ENCODE results near the gene DUSP22. TPM values are rescaled to one million over a fixed set of nuclear protein-coding genes. Genes with fewer than 3 reads are reported as not detected.

Gene DUSP22
- total and polyA plus RNA-seq, 3 experiments from 2014 or later, result 24.4 to 38.5 (median 25.3) TPM

DNA sequence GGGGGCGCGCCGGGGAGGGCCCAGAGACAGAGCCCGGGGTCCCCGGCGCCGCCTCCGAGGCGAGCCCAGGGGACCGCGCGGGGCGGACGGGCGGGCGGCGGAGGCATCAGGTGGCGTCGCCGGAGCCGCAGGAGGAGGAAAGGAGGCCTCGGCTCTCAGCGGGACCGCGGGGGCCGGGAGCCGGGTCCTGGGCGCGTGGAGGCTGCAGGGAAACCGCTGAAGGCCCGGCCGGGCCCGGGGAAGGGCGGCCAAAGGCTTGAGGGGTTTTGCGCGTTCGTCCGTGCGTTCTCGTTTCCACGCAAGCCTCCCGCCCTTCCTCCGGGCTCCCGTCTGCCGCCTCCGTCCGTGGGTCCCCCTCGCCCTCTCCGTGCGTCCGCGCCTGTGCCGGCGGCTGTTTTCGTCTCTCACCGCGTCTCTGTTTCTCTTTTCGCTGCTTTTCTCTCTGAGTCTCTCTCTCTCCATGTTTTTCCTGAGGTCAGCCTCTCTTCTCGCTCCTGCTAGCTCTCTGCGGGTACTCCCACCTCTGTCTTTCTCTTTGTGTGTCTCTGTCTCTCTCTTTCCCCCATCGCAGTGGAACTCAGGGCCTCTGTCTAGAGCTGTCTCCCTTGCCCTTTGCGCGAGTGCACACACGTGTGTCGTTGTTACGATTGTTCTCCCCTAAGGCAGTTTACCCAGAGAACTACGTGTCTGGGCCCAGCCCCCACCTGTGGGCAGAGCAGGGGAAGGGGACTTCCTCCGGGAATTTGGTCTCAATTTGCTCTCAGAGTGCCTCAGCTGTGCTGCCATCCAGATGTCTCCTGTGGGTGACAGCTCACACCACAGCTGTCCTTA lies 101.3 kb downstream of the DUSP22 start:
- Mint-ChIP-seq H3K4me1 (peaks cover 24 to 40% (median 38%) of the 10 kb centered on the region in 3 donors), H3K27me3 (peaks cover 0 to 6% of the 10 kb centered on the region in 2 donors), H3K9me3 (no peaks in the 10 kb centered on the region), H3K27ac (peak overlapping the region in 7 of 8 donors; percentile 40 to 86 (median 61)), H3K4me3 (peak overlapping the region; percentile 91 to 99 (median 94)), H3K36me3 (peaks cover 0 to 45% (median 0%) of the 10 kb centered on the region in 3 donors)
- ChIA-PET CTCF (interaction anchor here (0.7 to 4.7 kb wide), 4 partner anchors 9 to 203 kb away, joined by 3 to 27 read pairs (median 6); no protein-coding TSS in a partner anchor), POLR2A (no interaction called here)
- Histone ChIP-seq H3K27me3 (ENCODE audit: insufficient read depth, low read length, poor library complexity, severe bottlenecking) (no peaks in the 10 kb centered on the region), H3K9me3 (ENCODE audit: low read length) (no peaks in the 10 kb centered on the region), H3K4me3 (ENCODE audit: low read length) (peak overlapping the region; percentile 79), H3K27ac (ENCODE audit: low read depth, low read length) (no peak overlapping the region), H3K4me1 (ENCODE audit: insufficient read depth, low read length) (peaks cover 28% of the 10 kb centered on the region), H3K36me3 (ENCODE audit: insufficient read depth, low read length) (no peaks in the 10 kb centered on the region)
- no peak for DNase-seq

DNA sequence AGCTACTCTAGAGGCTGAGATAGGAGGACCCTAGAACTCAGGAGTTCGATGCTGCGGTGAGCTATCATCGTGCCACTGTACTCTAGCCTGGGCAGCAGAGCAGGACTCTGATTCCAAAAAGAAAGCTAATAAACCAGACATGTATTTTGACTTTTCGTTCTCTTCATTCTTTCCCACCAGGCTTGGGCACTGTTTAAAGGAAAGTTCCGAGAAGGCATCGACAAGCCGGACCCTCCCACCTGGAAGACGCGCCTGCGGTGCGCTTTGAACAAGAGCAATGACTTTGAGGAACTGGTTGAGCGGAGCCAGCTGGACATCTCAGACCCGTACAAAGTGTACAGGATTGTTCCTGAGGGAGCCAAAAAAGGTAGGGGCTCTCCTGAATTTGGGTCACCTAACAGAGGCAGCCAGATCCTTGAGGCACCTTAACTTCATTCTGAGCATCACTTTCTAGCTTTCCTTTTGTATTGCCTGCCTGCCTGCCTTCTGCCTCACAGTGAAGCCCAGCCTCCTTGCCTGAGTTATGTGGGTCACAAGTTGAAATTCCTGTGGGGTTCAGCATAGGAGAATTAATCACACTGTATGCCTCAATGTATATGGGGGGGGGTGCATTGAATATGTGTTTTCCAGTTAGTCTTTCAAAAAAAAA lies 102.5 kb downstream of the DUSP22 start:
- Histone ChIP-seq H3K36me3 (ENCODE audit: insufficient read depth, low read length) (no peaks in the 10 kb centered on the region), H3K9me3 (ENCODE audit: low read length) (no peaks in the 10 kb centered on the region), H3K4me1 (ENCODE audit: insufficient read depth, low read length) (peaks cover 26% of the 10 kb centered on the region), H3K27ac (ENCODE audit: low read depth, low read length) (no peak overlapping the region), H3K4me3 (ENCODE audit: low read length) (no peak overlapping the region), H3K27me3 (ENCODE audit: insufficient read depth, low read length, poor library complexity, severe bottlenecking) (no peaks in the 10 kb centered on the region)
- ChIA-PET POLR2A (no interaction called here), CTCF (interaction anchor here (0.9 to 4.7 kb wide), 2 partner anchors 49 to 205 kb away, joined by 3 to 27 read pairs; no protein-coding TSS in a partner anchor)
- peaks cover 0 to 54% (median 0%) of the 10 kb centered on the region in 3 donors for H3K36me3 Mint-ChIP-seq
- no peak overlapping the region for H3K27ac Mint-ChIP-seq
- DNase-seq, result no peak
- H3K4me3 Mint-ChIP-seq, result peak overlapping the region in 6 of 7 donors; percentile 5 to 86 (median 28)
- peaks cover 0 to 6% of the 10 kb centered on the region in 2 donors for H3K27me3 Mint-ChIP-seq
- H3K9me3 Mint-ChIP-seq, result no peaks in the 10 kb centered on the region
- H3K4me1 Mint-ChIP-seq, result peaks cover 25 to 42% (median 41%) of the 10 kb centered on the region in 3 donors

DNA sequence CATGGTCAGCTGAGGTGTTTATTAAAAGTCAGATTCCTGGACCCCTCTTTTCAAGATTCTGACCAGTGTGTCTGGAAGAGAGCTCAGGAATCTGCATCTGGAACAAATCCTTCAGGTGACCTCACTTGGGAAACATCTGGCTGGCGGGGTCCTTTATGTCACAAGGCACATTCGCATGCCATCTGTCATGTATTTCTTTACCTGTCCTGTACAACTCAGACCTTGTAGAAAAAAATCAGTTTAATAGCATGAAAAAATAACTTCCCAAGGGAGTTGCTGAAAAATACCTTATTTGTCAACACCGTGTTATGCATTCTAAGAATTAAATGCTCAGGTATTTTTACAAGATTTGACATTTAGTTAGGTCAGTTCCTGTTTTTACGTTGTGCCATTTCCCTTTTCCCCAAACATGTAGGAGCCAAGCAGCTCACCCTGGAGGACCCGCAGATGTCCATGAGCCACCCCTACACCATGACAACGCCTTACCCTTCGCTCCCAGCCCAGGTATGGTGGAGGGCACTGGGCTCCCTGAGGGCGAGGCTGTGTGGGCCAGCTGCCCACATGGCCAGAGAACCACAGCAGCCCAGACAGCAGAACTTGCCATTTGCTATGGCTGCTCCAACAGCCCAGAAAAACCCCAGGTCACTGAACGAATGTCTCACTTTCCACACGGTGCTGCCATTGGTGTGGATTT lies 103.3 kb downstream of the DUSP22 start:
- H3K36me3 Mint-ChIP-seq, result peaks cover 0 to 61% (median 0%) of the 10 kb centered on the region in 3 donors
- no peaks in the 10 kb centered on the region for H3K9me3 Mint-ChIP-seq
- Histone ChIP-seq H3K27ac (ENCODE audit: low read depth, low read length) (no peak overlapping the region), H3K36me3 (ENCODE audit: insufficient read depth, low read length) (no peaks in the 10 kb centered on the region), H3K9me3 (ENCODE audit: low read length) (no peaks in the 10 kb centered on the region), H3K27me3 (ENCODE audit: insufficient read depth, low read length, poor library complexity, severe bottlenecking) (no peaks in the 10 kb centered on the region), H3K4me1 (ENCODE audit: insufficient read depth, low read length) (peaks cover 23% of the 10 kb centered on the region), H3K4me3 (ENCODE audit: low read length) (no peak overlapping the region)
- no peak overlapping the region for H3K27ac Mint-ChIP-seq
- no peak for DNase-seq
- peaks cover 0 to 6% of the 10 kb centered on the region in 2 donors for H3K27me3 Mint-ChIP-seq
- CTCF ChIA-PET, result interaction anchor here (4.7 kb wide), 1 partner anchor 205 kb away, joined by 27 read pairs; no protein-coding TSS in a partner anchor
- H3K4me3 Mint-ChIP-seq, result peak overlapping the region in 1 of 7 donors; percentile 40
- peaks cover 24 to 40% (median 39%) of the 10 kb centered on the region in 3 donors for H3K4me1 Mint-ChIP-seq
- POLR2A ChIA-PET, result no interaction called here

DNA sequence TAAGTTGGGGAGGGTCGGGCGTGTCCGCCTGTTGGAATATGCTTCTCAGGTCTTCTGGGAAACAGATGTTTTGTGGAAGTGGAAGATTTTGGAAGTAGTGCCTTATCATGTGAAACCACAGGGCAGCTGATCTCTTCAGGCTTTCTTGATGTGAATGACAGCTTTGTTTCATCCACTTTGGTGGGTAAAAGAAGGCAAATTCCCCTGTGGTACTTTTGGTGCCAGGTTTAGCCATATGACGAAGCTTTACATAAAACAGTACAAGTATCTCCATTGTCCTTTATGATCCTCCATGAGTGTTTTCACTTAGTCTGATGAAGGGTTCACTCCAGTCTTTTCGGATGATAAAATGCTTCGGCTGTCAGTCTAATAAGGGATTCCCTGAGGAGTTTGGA lies 103.8 kb downstream of the DUSP22 start:
- Mint-ChIP-seq H3K27ac (no peak overlapping the region), H3K36me3 (peaks cover 0 to 63% (median 0%) of the 10 kb centered on the region in 3 donors), H3K4me3 (peak overlapping the region in 1 of 7 donors; percentile 40), H3K4me1 (peaks cover 20 to 35% (median 34%) of the 10 kb centered on the region in 3 donors), H3K27me3 (peaks cover 0 to 2% of the 10 kb centered on the region in 2 donors), H3K9me3 (no peaks in the 10 kb centered on the region)
- no peak overlapping the region for H3K27ac ChIP-seq (ENCODE audit: low read depth, low read length)
- H3K4me1 ChIP-seq (ENCODE audit: insufficient read depth, low read length), result peaks cover 18% of the 10 kb centered on the region
- no peak overlapping the region for H3K4me3 ChIP-seq (ENCODE audit: low read length)
- CTCF ChIA-PET, result interaction anchor here (4.7 kb wide), 1 partner anchor 206 kb away, joined by 27 read pairs; no protein-coding TSS in a partner anchor
- no peak for DNase-seq
- POLR2A ChIA-PET, result no interaction called here
- no peaks in the 10 kb centered on the region for H3K27me3 ChIP-seq (ENCODE audit: insufficient read depth, low read length, poor library complexity, severe bottlenecking)
- H3K9me3 ChIP-seq (ENCODE audit: low read length), result no peaks in the 10 kb centered on the region
- no peaks in the 10 kb centered on the region for H3K36me3 ChIP-seq (ENCODE audit: insufficient read depth, low read length)

DNA sequence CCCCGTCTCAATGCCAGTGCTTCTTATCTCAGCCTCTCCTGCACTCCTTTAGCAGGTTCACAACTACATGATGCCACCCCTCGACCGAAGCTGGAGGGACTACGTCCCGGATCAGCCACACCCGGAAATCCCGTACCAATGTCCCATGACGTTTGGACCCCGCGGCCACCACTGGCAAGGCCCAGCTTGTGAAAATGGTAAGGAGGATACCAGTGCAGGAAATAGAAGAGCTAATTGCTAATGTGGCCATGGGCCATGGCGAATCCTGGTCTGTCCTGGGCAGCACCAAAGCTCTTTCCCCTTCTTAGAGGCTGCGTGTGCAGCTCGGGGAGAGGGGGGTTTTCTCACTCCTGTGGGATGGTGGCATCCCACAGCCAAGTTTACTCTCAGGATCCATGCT lies 104.8 kb downstream of the DUSP22 start:
- POLR2A ChIA-PET, result no interaction called here
- no peak for DNase-seq

DNA sequence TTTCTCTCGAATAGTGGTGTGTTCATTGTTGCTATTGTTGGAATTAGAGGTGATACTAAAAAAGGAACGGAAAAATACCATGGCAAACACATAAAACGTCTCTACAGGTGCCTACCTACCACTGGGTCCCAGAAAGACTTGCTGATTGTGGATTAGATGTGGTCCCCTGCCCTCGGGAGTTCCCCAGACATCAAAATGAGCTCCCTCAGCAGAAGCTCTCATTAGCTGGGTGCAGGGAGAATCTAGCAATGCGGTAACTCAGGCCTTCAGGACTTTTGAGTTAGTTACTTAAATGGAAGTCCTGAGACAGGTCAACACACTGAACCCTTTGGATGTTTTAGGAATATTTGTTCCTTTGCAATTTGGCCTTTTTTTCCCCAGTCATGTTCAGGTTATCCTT lies 105.3 kb downstream of the DUSP22 start:
- no peaks in the 10 kb centered on the region for H3K9me3 ChIP-seq (ENCODE audit: low read length)
- Mint-ChIP-seq H3K36me3 (peaks cover 0 to 72% (median 3%) of the 10 kb centered on the region in 3 donors), H3K27ac (peak overlapping the region in 2 of 8 donors; percentile 12 to 42), H3K4me1 (peaks cover 24 to 41% (median 36%) of the 10 kb centered on the region in 3 donors), H3K27me3 (peaks cover 0 to 3% of the 10 kb centered on the region in 2 donors), H3K9me3 (no peaks in the 10 kb centered on the region), H3K4me3 (peak overlapping the region in 2 of 7 donors; percentile 20 to 30)
- no peak for DNase-seq
- no peak overlapping the region for H3K4me3 ChIP-seq (ENCODE audit: low read length)
- H3K36me3 ChIP-seq (ENCODE audit: insufficient read depth, low read length), result no peaks in the 10 kb centered on the region
- ChIA-PET CTCF (no interaction called here), POLR2A (interaction anchor here (0.8 kb wide), 1 partner anchor 19 kb away, joined by 3 read pairs; no protein-coding TSS in a partner anchor)
- H3K27ac ChIP-seq (ENCODE audit: low read depth, low read length), result no peak overlapping the region
- H3K4me1 ChIP-seq (ENCODE audit: insufficient read depth, low read length), result peaks cover 18% of the 10 kb centered on the region
- H3K27me3 ChIP-seq (ENCODE audit: insufficient read depth, low read length, poor library complexity, severe bottlenecking), result no peaks in the 10 kb centered on the region

More for the DNA sequence above, 104.8 kb downstream of the DUSP22 start:
- Mint-ChIP-seq H3K4me3 (no peak overlapping the region), H3K4me1 (peaks cover 20 to 36% (median 33%) of the 10 kb centered on the region in 3 donors), H3K9me3 (no peaks in the 10 kb centered on the region), H3K27ac (peak overlapping the region in 1 of 8 donors; percentile 42), H3K27me3 (peaks cover 0 to 3% of the 10 kb centered on the region in 2 donors), H3K36me3 (peaks cover 0 to 70% (median 0%) of the 10 kb centered on the region in 3 donors)
- H3K9me3 ChIP-seq (ENCODE audit: low read length), result no peaks in the 10 kb centered on the region
- CTCF ChIA-PET, result no interaction called here
- H3K4me1 ChIP-seq (ENCODE audit: insufficient read depth, low read length), result peaks cover 18% of the 10 kb centered on the region
- H3K36me3 ChIP-seq (ENCODE audit: insufficient read depth, low read length), result no peaks in the 10 kb centered on the region
- H3K4me3 ChIP-seq (ENCODE audit: low read length), result no peak overlapping the region
- H3K27ac ChIP-seq (ENCODE audit: low read depth, low read length), result no peak overlapping the region
- no peaks in the 10 kb centered on the region for H3K27me3 ChIP-seq (ENCODE audit: insufficient read depth, low read length, poor library complexity, severe bottlenecking)

DNA sequence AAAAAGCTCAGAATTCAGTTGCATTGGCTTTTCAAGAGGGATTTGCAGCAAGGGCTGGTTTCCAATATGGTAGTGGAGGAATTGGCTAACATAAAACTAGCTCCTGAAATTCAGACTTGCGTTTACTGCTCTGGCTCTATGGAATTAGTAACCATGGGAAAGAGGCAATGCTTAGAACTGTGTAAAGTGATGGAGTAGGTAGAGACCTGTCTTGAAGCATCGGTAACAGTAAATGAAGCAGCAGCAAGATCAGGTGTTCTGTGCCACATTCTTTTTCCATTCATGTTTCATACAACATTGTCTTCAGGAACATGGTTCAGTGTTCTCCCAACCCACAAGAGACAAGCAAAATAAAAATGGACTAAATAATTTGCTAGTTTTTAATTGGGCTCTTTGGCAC lies 105.8 kb downstream of the DUSP22 start:
- DNase-seq, result no peak
- Histone ChIP-seq H3K9me3 (ENCODE audit: low read length) (no peaks in the 10 kb centered on the region), H3K4me3 (ENCODE audit: low read length) (no peak overlapping the region), H3K27ac (ENCODE audit: low read depth, low read length) (no peak overlapping the region), H3K36me3 (ENCODE audit: insufficient read depth, low read length) (no peaks in the 10 kb centered on the region), H3K4me1 (ENCODE audit: insufficient read depth, low read length) (peaks cover 20% of the 10 kb centered on the region), H3K27me3 (ENCODE audit: insufficient read depth, low read length, poor library complexity, severe bottlenecking) (no peaks in the 10 kb centered on the region)
- ChIA-PET CTCF (no interaction called here), POLR2A (interaction anchor here (0.8 kb wide), 1 partner anchor 19 kb away, joined by 3 read pairs; no protein-coding TSS in a partner anchor)
- Mint-ChIP-seq H3K27me3 (peaks cover 0 to 3% of the 10 kb centered on the region in 2 donors), H3K36me3 (peaks cover 0 to 76% (median 3%) of the 10 kb centered on the region in 3 donors), H3K27ac (no peak overlapping the region), H3K4me1 (peaks cover 24 to 46% (median 40%) of the 10 kb centered on the region in 3 donors), H3K4me3 (peak overlapping the region in 1 of 7 donors; percentile 20), H3K9me3 (no peaks in the 10 kb centered on the region)
